ENCODE data around the gene MARCHF5. TPM values are rescaled to one million over a fixed set of nuclear protein-coding genes. Genes with fewer than 3 reads are reported as not detected.

MARCHF5 gene
- total RNA-seq, 1 donor from 2014 or later: 34.2 TPM

DNA sequence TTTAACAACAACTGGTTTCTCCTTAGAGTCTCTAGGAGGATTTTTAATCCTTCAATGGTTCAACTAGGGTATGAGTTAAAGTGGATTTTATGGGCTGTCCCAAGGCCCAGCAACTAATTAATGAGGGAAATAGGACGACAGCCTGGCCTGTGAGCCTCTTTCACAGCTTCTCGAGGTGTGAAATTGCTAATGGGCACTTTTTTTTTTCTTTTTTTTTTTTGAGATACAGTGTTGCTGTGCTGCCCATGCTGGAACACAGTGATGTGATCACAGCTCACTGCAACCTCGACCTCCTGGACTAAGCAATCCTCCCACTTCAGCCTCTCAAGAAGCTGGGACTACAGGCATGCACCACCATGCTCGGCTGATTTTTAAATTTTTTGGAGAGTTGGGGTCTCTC lies 87.0 kb downstream of the MARCHF5 start:
- H3K36me3 Mint-ChIP-seq (ENCODE audit: low read depth): no peaks in the 10 kb centered on the region
- TF ChIP-seq, protein P1, sequence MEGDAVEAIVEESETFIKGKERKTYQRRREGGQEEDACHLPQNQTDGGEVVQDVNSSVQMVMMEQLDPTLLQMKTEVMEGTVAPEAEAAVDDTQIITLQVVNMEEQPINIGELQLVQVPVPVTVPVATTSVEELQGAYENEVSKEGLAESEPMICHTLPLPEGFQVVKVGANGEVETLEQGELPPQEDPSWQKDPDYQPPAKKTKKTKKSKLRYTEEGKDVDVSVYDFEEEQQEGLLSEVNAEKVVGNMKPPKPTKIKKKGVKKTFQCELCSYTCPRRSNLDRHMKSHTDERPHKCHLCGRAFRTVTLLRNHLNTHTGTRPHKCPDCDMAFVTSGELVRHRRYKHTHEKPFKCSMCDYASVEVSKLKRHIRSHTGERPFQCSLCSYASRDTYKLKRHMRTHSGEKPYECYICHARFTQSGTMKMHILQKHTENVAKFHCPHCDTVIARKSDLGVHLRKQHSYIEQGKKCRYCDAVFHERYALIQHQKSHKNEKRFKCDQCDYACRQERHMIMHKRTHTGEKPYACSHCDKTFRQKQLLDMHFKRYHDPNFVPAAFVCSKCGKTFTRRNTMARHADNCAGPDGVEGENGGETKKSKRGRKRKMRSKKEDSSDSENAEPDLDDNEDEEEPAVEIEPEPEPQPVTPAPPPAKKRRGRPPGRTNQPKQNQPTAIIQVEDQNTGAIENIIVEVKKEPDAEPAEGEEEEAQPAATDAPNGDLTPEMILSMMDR (IDR thresholded peaks at IDR 0.05): no peak
- no peaks in the 10 kb centered on the region for H3K9me3 Mint-ChIP-seq (ENCODE audit: low read depth)

GRCh38 chr10:92381543-92381954 lies 90.6 kb downstream of the MARCHF5 start:
- Mint-ChIP-seq H3K4me3 (ENCODE audit: unreplicated experiment) (no peak overlapping the region), H3K9me3 (ENCODE audit: low read depth) (no peaks in the 10 kb centered on the region), H3K36me3 (ENCODE audit: low read depth) (no peaks in the 10 kb centered on the region), H3K27me3 (ENCODE audit: low read depth) (peaks cover 18% of the 10 kb centered on the region), H3K4me1 (ENCODE audit: low read depth) (no peaks in the 10 kb centered on the region), H3K27ac (ENCODE audit: unreplicated experiment) (no peak overlapping the region)
- TF ChIP-seq, protein P1 (IDR thresholded peaks at IDR 0.05): no peak
- no peak for DNase-seq (ENCODE audit: low spot score)

More for the DNA sequence above, 87.0 kb downstream of the MARCHF5 start:
- no peaks in the 10 kb centered on the region for H3K4me1 Mint-ChIP-seq (ENCODE audit: low read depth)
- H3K4me3 Mint-ChIP-seq (ENCODE audit: unreplicated experiment): no peak overlapping the region
- DNase-seq (ENCODE audit: low spot score): no peak
- no peak overlapping the region for H3K27ac Mint-ChIP-seq (ENCODE audit: unreplicated experiment)
- peaks cover 16% of the 10 kb centered on the region for H3K27me3 Mint-ChIP-seq (ENCODE audit: low read depth)

DNA sequence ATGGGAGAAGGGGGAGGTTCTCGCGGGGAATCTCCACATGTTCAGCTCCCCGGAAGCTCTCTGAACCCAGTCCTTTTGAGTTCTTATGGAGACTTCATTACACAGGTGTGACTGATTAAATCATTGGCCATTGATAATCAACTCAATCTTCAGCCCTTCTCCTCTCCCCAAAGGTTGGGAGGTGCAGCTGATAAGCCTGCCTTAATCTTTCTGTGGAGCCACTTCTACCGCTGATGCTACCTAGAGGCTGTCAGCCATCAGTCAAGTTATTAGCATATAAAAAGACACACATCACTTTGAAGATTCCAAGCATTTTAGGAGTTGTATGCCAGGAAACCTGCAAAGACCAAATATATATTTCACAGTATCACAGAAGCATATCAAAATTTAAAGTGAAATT lies 91.7 kb downstream of the MARCHF5 start:
- Mint-ChIP-seq H3K27ac (ENCODE audit: unreplicated experiment) (no peak overlapping the region), H3K27me3 (ENCODE audit: low read depth) (peaks cover 18% of the 10 kb centered on the region), H3K9me3 (ENCODE audit: low read depth) (no peaks in the 10 kb centered on the region), H3K36me3 (ENCODE audit: low read depth) (no peaks in the 10 kb centered on the region), H3K4me1 (ENCODE audit: low read depth) (peaks cover 4% of the 10 kb centered on the region), H3K4me3 (ENCODE audit: unreplicated experiment) (no peak overlapping the region)
- TF ChIP-seq, protein P1 (IDR thresholded peaks at IDR 0.05): no peak
- no peak for DNase-seq (ENCODE audit: low spot score)

DNA sequence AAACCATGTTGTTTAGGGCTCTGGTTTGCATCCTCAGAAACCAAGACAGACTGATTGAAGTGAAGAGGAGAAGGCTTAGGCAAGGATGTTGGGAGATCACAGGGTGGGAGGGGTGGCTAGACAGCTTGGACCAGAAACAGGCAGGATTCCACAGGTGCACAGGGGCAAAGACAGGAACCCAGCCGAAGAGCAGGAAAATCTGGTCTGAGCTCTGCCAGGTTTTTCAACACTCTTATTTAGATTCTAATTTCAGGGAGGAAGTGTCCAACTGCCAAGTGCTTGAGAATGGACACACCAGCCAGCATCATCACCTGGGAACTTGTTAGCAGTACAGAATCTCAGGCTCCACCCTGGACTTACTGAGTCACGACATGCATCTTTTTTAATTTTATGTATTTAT lies 93.8 kb downstream of the MARCHF5 start:
- TF ChIP-seq, protein P1 (IDR thresholded peaks at IDR 0.05): no peak
- DNase-seq (ENCODE audit: low spot score): no peak
- no peaks in the 10 kb centered on the region for H3K9me3 Mint-ChIP-seq (ENCODE audit: low read depth)
- peaks cover 16% of the 10 kb centered on the region for H3K27me3 Mint-ChIP-seq (ENCODE audit: low read depth)
- H3K4me1 Mint-ChIP-seq (ENCODE audit: low read depth): peaks cover 4% of the 10 kb centered on the region
- no peak overlapping the region for H3K4me3 Mint-ChIP-seq (ENCODE audit: unreplicated experiment)
- no peaks in the 10 kb centered on the region for H3K36me3 Mint-ChIP-seq (ENCODE audit: low read depth)
- no peak overlapping the region for H3K27ac Mint-ChIP-seq (ENCODE audit: unreplicated experiment)

DNA sequence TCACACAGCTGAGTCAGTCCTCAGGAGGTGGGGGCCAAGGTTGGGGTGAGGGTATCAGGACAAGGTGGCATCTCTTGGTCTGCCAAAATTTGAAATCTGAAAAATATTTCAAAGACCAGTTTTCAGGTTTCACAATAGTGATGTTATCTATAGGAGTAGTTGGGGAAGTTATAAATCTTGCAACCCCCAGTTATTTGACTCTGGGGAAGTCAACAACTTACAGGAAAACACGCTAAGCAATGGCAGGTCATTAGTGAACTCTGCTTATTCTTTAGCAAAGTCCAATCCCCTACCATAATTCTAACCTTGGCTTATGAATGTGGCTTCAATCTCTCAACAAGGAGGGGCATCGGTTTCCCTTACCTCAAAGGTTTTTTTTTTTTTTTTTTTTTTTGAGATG lies 94.9 kb downstream of the MARCHF5 start:
- Mint-ChIP-seq H3K27ac (ENCODE audit: unreplicated experiment) (no peak overlapping the region), H3K4me1 (ENCODE audit: low read depth) (peaks cover 4% of the 10 kb centered on the region), H3K4me3 (ENCODE audit: unreplicated experiment) (no peak overlapping the region), H3K36me3 (ENCODE audit: low read depth) (no peaks in the 10 kb centered on the region), H3K9me3 (ENCODE audit: low read depth) (no peaks in the 10 kb centered on the region), H3K27me3 (ENCODE audit: low read depth) (peaks cover 16% of the 10 kb centered on the region)
- DNase-seq (ENCODE audit: low spot score): no peak
- TF ChIP-seq, protein P1 (IDR thresholded peaks at IDR 0.05): no peak
